Cardiac septum (tissue), 1 donor: ENCODE results near the gene ZNF83. TPM values are rescaled to one million over a fixed set of nuclear protein-coding genes. Genes with fewer than 3 reads are reported as not detected.
A peak's percentile ranks its signal among the peaks of the same experiment; 100 is the strongest.
"Not testable (repeated sequence)": the region's sequence is repeated elsewhere in the genome, so short reads cannot be mapped to it uniquely, and the experiment has no call there.

Experiments used
- DNase-seq: peaks from one replicate; pipeline ENCODE4 v3.0.0-alpha.2; 2020; ENCODE audit warnings: low spot score
- intact Hi-C: fragments of 100-400 bp; cut with DNase I; formaldehyde crosslinking; loops from one replicate; pipeline ENCODE4 v1.14.0; 2022
- total RNA-seq: library from RNA; stranded (reverse); fragmentation: NEBNext Ultra II Directional; extraction: Animal tissue kit (Norgen Biotek cat#: 25700); gene quantifications from one replicate; pipeline ENCODE4 v1.2.1, GENCODE V29; 2021
- donor health status: DM: no; HTN: no; CAD: no.

The ZNF83 gene
- total RNA-seq, 1 donor from 2014 or later = 16.8 TPM

GRCh38 chr19:52646571-52647217 lies 8.5 kb upstream of the ZNF83 start:
- DNase-seq = no peak
- intact Hi-C loops = no loop called here

- DNase-seq = no peak
- intact Hi-C loops = no loop called here
Observed at GRCh38 chr19:52640916-52641315, 2.8 kb upstream of the ZNF83 start.

- no peak for DNase-seq
- intact Hi-C loops = loop anchor here (5.0 kb wide), 2 partner anchors 38 to 97 kb away; partner anchors contain the start of gene ZNF611
Observed at GRCh38 chr19:52639996-52640395, 1.8 kb upstream of the ZNF83 start.

GRCh38 chr19:52638601-52639000 lies 446 bp upstream of the ZNF83 start:
- intact Hi-C loops = loop anchor here (5.0 kb wide), 2 partner anchors 36 to 99 kb away; partner anchors contain the start of gene ZNF611
- DNase-seq = no peak

GRCh38 chr19:52635786-52636570 lies 2.2 kb downstream of the ZNF83 start:
- DNase-seq = no peak
- intact Hi-C loops = loop anchor here (5.0 kb wide), 2 partner anchors 34 to 101 kb away; partner anchors contain the start of gene ZNF611

GRCh38 chr19:52627441-52627840 lies 10.7 kb downstream of the ZNF83 start:
- intact Hi-C loops, DNase-seq: not testable (repeated sequence)

- no peak for DNase-seq
- intact Hi-C loops = no loop called here
Observed at GRCh38 chr19:52626915-52627314, 11.2 kb downstream of the ZNF83 start.

GRCh38 chr19:52622261-52622660 lies 15.9 kb downstream of the ZNF83 start:
- no peak for DNase-seq
- intact Hi-C loops = no loop called here

- DNase-seq = no peak
- intact Hi-C loops = no loop called here
Observed at GRCh38 chr19:52621376-52621775, 16.8 kb downstream of the ZNF83 start.

- DNase-seq = no peak
- intact Hi-C loops = no loop called here
Observed at GRCh38 chr19:52613299-52613906, 24.8 kb downstream of the ZNF83 start.

- intact Hi-C loops = loop anchor here (5.0 kb wide), 1 partner anchor 34 kb away; the partner anchor contains the start of gene ZNF83
- no peak for DNase-seq
Observed at GRCh38 chr19:52603558-52604207, 34.5 kb downstream of the ZNF83 start.

GRCh38 chr19:52602941-52603340 lies 35.2 kb downstream of the ZNF83 start:
- intact Hi-C loops = loop anchor here (5.0 kb wide), 1 partner anchor 34 kb away; the partner anchor contains the start of gene ZNF83
- DNase-seq = no peak

- intact Hi-C loops = loop anchor here (5.0 kb wide), 1 partner anchor 35 kb away; the partner anchor contains the start of gene ZNF83
- not testable (repeated sequence) for DNase-seq
Observed at GRCh38 chr19:52601974-52602366, 36.2 kb downstream of the ZNF83 start.

GRCh38 chr19:52601025-52601973 lies 36.9 kb downstream of the ZNF83 start:
- peak; percentile 98 for DNase-seq
- intact Hi-C loops = loop anchor here (5.0 kb wide), 1 partner anchor 36 kb away; the partner anchor contains the start of gene ZNF83

- intact Hi-C loops = loop anchor here (5.0 kb wide), 1 partner anchor 37 kb away; the partner anchor contains the start of gene ZNF83
- DNase-seq = no peak
Observed at GRCh38 chr19:52600639-52601024, 37.5 kb downstream of the ZNF83 start.

GRCh38 chr19:52599241-52599640 lies 38.9 kb downstream of the ZNF83 start:
- intact Hi-C loops = no loop called here
- no peak for DNase-seq

- DNase-seq, intact Hi-C loops: not testable (repeated sequence)
Observed at GRCh38 chr19:52593441-52593840, 44.7 kb downstream of the ZNF83 start.

- no peak for DNase-seq
- intact Hi-C loops = no loop called here
Observed at GRCh38 chr19:52592301-52592700, 45.9 kb downstream of the ZNF83 start.
